K562 (cell line): Measurements from ENCODE around the gene TSTD1. TPM values are rescaled to one million over a fixed set of nuclear protein-coding genes. Genes with fewer than 3 reads are reported as not detected.
A peak's percentile ranks its signal among the peaks of the same experiment; 100 is the strongest.

Experiments used
- BRCA1 ChIP-seq, 2 experiments: fragments of 450-650 bp in 1 of 2; sonication (generic) in 1 of 2; formaldehyde crosslinking in 1 of 2; IDR thresholded peaks; 2 replicates each; pipeline versions ENCODE4 v1.5.0 to v1.6.1; 2017 to 2020; ENCODE audit warnings: mild to moderate bottlenecking in 1 of 2, missing genetic modification reagents in 1 of 2
- BRF2 ChIP-seq: IDR thresholded peaks from 3 replicates; pipeline ENCODE4 v1.6.1; 2011; ENCODE audit warnings: borderline replicate concordance, mild to moderate bottlenecking; ENCODE audit not compliant: insufficient read length, insufficient read depth
- FIP1L1 ChIP-seq: fragments of 200-400 bp; formaldehyde crosslinking; IDR thresholded peaks from 2 replicates; pipeline ENCODE4 v1.6.1; 2018; ENCODE audit warnings: mild to moderate bottlenecking, low read depth, low read length; ENCODE audit not compliant: poor library complexity, severe bottlenecking
- FOS ChIP-seq: IDR thresholded peaks from 3 replicates; pipeline ENCODE4 v1.6.1; 2011; ENCODE audit not compliant: insufficient read length; ENCODE audit errors: extremely low read depth
- FOXO4 ChIP-seq: fragments of 450-650 bp; formaldehyde crosslinking; IDR thresholded peaks from 2 replicates; pipeline ENCODE4 v1.4.0; 2020; ENCODE audit warnings: mild to moderate bottlenecking, moderate library complexity
- GATAD2A ChIP-seq: fragments of 450-650 bp; IDR thresholded peaks from 2 replicates; pipeline ENCODE4 v1.6.1; 2017
- GTF2F1 ChIP-seq: IDR thresholded peaks from 2 replicates; pipeline ENCODE4 v1.6.1; 2011; ENCODE audit warnings: low read depth, low read length, improper control_type of control experiment
- NCOA6 ChIP-seq: fragments of 450-650 bp; IDR thresholded peaks from 2 replicates; pipeline ENCODE4 v1.6.1; 2017; ENCODE audit warnings: mild to moderate bottlenecking
- NKRF ChIP-seq: fragments of 450-650 bp; IDR thresholded peaks from 2 replicates; pipeline ENCODE4 v1.6.1; 2016; ENCODE audit warnings: borderline replicate concordance
- PTTG1 ChIP-seq: fragments of 450-650 bp; IDR thresholded peaks from 2 replicates; pipeline ENCODE4 v1.6.1; 2016; ENCODE audit warnings: low read depth, mild to moderate bottlenecking, missing genetic modification characterization, missing compliant biosample characterization
- SMARCE1 ChIP-seq: fragments of 450-650 bp; IDR thresholded peaks from 2 replicates; pipeline ENCODE4 v1.7.1; 2016; ENCODE audit warnings: mild to moderate bottlenecking
- SOX6 ChIP-seq: fragments of 450-650 bp; IDR thresholded peaks from 2 replicates; pipeline ENCODE4 v1.6.1; 2014; ENCODE audit warnings: mild to moderate bottlenecking
- TSC22D4 ChIP-seq: fragments of 450-650 bp; IDR thresholded peaks from 2 replicates; pipeline ENCODE4 v1.6.1; 2016; ENCODE audit warnings: missing genetic modification characterization, missing biosample characterization, control low read depth
- XRCC3 ChIP-seq: fragments of 450-650 bp; IDR thresholded peaks from 2 replicates; pipeline ENCODE4 v1.6.1; 2017; ENCODE audit warnings: mild to moderate bottlenecking, moderate library complexity
- ZNF197 ChIP-seq: fragments of 200-800 bp; sonication (Bioruptor generic); IDR thresholded peaks from 2 replicates; pipeline ENCODE4 v1.6.1; 2016; ENCODE audit warnings: low read depth, missing genetic modification characterization, missing compliant biosample characterization
- ZNF217 ChIP-seq: sonication (generic); formaldehyde crosslinking; IDR thresholded peaks from 2 replicates; pipeline ENCODE4 v1.8.0; 2022; ENCODE audit warnings: mild to moderate bottlenecking, missing genetic modification reagents
- ZSCAN32 ChIP-seq: fragments of 450-650 bp; formaldehyde crosslinking; IDR thresholded peaks from 2 replicates; pipeline ENCODE4 v1.4.0; 2020; ENCODE audit warnings: mild to moderate bottlenecking, moderate library complexity
- polyA plus RNA-seq, 8 experiments: library from polyadenylated mRNA; depleted of rRNA in 4 of 8; stranded (reverse) in 5 of 8; unstranded in 3 of 8; fragments of >200 nt; fragmentation: Nextera tagmentation in 2 of 8; fragmentation: Illumina TruSeq in 1 of 8; extraction: Ambion mirVana in 2 of 8; extraction: Trizol in 1 of 8; gene quantifications; 2 replicates each; pipeline versions ENCODE4 v1.2.1 to v1.2.3, GENCODE V29; 2011 to 2014; ENCODE audit warnings: inconsistent platforms in 1 of 8, missing spikeins in 1 of 8
- total RNA-seq, 7 experiments: library from RNA; depleted of rRNA in 6 of 7; stranded (reverse); fragments of >200 nt in 6 of 7; fragmentation: Illumina TruSeq in 2 of 7; extraction: Trizol in 2 of 7; gene quantifications; 2 replicates each; pipeline versions ENCODE4 v1.2.1 to v1.2.3, GENCODE V29; 2011 to 2021; ENCODE audit warnings: low replicate concordance in 1 of 7
- TF ChIP-seq, protein P1 (sequence below): fragments of 250-450 bp; sonication (Bioruptor Pico); IDR thresholded peaks from 2 replicates; pipeline ENCODE4 v1.5.0; 2021; ENCODE audit warnings: mild to moderate bottlenecking, borderline replicate concordance
- TF ChIP-seq, protein P2 (sequence below): sonication (generic); formaldehyde crosslinking; IDR thresholded peaks from 2 replicates; pipeline ENCODE4 v1.8.1; 2023; ENCODE audit warnings: mild to moderate bottlenecking, missing genetic modification reagents

The TSTD1 gene
- total and polyA plus RNA-seq, 9 of the 15 experiments (the other 6 are each of a cell fraction or from before 2014, with no cell fraction given): 0.23 to 0.53 TPM; not detected in 7

- no peak for TF ChIP-seq BRF2
- no peak for TF ChIP-seq NCOA6
- TF ChIP-seq ZNF217 (CRISPR knock-in tag): no peak
- no peak for TF ChIP-seq GATAD2A
- TF ChIP-seq TSC22D4 (tag): no peak
- TF ChIP-seq, protein P1, sequence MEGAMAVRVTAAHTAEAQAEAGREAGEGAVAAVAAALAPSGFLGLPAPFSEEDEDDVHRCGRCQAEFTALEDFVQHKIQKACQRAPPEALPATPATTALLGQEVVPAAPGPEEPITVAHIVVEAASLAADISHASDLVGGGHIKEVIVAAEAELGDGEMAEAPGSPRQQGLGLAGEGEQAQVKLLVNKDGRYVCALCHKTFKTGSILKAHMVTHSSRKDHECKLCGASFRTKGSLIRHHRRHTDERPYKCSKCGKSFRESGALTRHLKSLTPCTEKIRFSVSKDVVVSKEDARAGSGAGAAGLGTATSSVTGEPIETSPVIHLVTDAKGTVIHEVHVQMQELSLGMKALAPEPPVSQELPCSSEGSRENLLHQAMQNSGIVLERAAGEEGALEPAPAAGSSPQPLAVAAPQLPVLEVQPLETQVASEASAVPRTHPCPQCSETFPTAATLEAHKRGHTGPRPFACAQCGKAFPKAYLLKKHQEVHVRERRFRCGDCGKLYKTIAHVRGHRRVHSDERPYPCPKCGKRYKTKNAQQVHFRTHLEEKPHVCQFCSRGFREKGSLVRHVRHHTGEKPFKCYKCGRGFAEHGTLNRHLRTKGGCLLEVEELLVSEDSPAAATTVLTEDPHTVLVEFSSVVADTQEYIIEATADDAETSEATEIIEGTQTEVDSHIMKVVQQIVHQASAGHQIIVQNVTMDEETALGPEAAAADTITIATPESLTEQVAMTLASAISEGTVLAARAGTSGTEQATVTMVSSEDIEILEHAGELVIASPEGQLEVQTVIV (CRISPR knock-in tag): no peak
- TF ChIP-seq XRCC3: no peak
- no peak for TF ChIP-seq ZNF197 (CRISPR knock-in tag)
- TF ChIP-seq FOXO4 (CRISPR knock-in tag): no peak
- TF ChIP-seq NKRF: no peak
- no peak for TF ChIP-seq ZSCAN32 (CRISPR knock-in tag)
- TF ChIP-seq, protein P2, sequence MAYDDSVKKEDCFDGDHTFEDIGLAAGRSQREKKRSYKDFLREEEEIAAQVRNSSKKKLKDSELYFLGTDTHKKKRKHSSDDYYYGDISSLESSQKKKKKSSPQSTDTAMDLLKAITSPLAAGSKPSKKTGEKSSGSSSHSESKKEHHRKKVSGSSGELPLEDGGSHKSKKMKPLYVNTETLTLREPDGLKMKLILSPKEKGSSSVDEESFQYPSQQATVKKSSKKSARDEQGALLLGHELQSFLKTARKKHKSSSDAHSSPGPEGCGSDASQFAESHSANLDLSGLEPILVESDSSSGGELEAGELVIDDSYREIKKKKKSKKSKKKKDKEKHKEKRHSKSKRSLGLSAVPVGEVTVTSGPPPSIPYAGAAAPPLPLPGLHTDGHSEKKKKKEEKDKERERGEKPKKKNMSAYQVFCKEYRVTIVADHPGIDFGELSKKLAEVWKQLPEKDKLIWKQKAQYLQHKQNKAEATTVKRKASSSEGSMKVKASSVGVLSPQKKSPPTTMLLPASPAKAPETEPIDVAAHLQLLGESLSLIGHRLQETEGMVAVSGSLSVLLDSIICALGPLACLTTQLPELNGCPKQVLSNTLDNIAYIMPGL: no peak
- no peak for TF ChIP-seq FOS
- TF ChIP-seq BRCA1 (IDR thresholded peaks at IDR 0.05): no peak
- TF ChIP-seq BRCA1 (CRISPR knock-in tag; IDR thresholded peaks at IDR 0.05): no peak
- peak; percentile 56 for TF ChIP-seq FIP1L1
- no peak for TF ChIP-seq GTF2F1
- no peak for TF ChIP-seq PTTG1
- no peak; the same call in 1 of the 2 replicates for TF ChIP-seq SMARCE1
- TF ChIP-seq SOX6: no peak; the same call in 1 of the 2 replicates
These were observed 6.4 kb upstream of the TSTD1 start (continued) for GRCh38 chr1:161044908-161045735.
